HCT116 (cell line): ENCODE data around the gene HDDC3. TPM values are rescaled to one million over a fixed set of nuclear protein-coding genes. Genes with fewer than 3 reads are reported as not detected.

ENCODE experiments used
- ATAC-seq: fragments of 200-7000 bp; cut with Tn5 transposase; 2 replicates; pipeline ENCODE4 v1.9.1; 2020; ENCODE audit warnings: mild to moderate bottlenecking, moderate library complexity
- BruUV-seq: library from RNA; stranded (reverse); fragments of 400-500 nt; replicated peaks from 2 replicates; lab custom pipeline; 2021; lab: Mats Ljungman, UMichigan
- CTCF ChIA-PET: fragments of 300-600 bp; sonication (Branson Sonifier 250); formaldehyde crosslinking; loops from one replicate; lab custom pipeline; 2021; ENCODE audit warnings: antibody characterized with exemption; lab: Charles Lee
- POLR2A ChIA-PET: fragments of 300-600, 350-600 bp; sonication (Branson Sonifier 250); formaldehyde crosslinking; loops from one replicate; lab custom pipeline; 2021; ENCODE audit warnings: antibody characterized with exemption; lab: Charles Lee
- RAD21 ChIA-PET, 2 experiments: fragments of 300-600 bp; sonication (Branson Sonifier 250); formaldehyde crosslinking; loops; one replicate each; lab custom pipeline; 2023; ENCODE audit warnings: low total read pairs in 2 of 2; ENCODE audit not compliant: uncharacterized antibody in 2 of 2, unreplicated experiment in 2 of 2, low non-redundant PET in 1 of 2; lab: Charles Lee
- DNase-seq: peaks from one replicate; pipeline ENCODE4 v3.0.0-alpha.2; 2010; ENCODE audit warnings: low read depth, low spot score
- H2AFZ ChIP-seq: fragments of 200-600 bp; shearing (Covaris generic), sonication (generic); 2 replicates; pipeline ENCODE4 v1.6.1; 2017; ENCODE audit warnings: low read depth, mixed run types, mixed read lengths, antibody characterized with exemption, low read length; ENCODE audit not compliant: poor library complexity, severe bottlenecking
- H3K27ac ChIP-seq: 2 replicates; pipeline ENCODE4 v1.5.1; 2012; ENCODE audit warnings: low read depth, low read length
- H3K27me3 ChIP-seq: fragments of 200-600 bp; sonication (generic); 2 replicates; pipeline ENCODE4 v1.6.1; 2016; ENCODE audit warnings: mixed run types, low read length, mixed read lengths; ENCODE audit not compliant: insufficient read depth
- H3K36me3 ChIP-seq, 2 experiments: fragments of 200-500 bp in 1 of 2; fragments of 200-600 bp in 1 of 2; sonication (Bioruptor generic) in 1 of 2; sonication (generic) in 1 of 2; 2 replicates each; pipeline versions ENCODE4 v1.5.1 to v1.6.1; 2014 to 2016; ENCODE audit warnings: low read length in 2 of 2, inconsistent platforms in 1 of 2, mixed read lengths in 1 of 2, mixed run types in 1 of 2; ENCODE audit not compliant: insufficient read depth in 2 of 2, control insufficient read depth in 1 of 2
- H3K4me1 ChIP-seq, 2 experiments: fragments of 200-600 bp in 1 of 2; sonication (generic) in 1 of 2; 2 replicates each; pipeline versions ENCODE4 v1.5.1 to v1.6.1; 2012 to 2017; ENCODE audit warnings: low read length in 2 of 2, inconsistent platforms in 1 of 2, mild to moderate bottlenecking in 1 of 2, mixed read lengths in 1 of 2, mixed run types in 1 of 2, moderate library complexity in 1 of 2; ENCODE audit not compliant: insufficient read depth in 2 of 2, control insufficient read depth in 1 of 2
- H3K4me2 ChIP-seq: fragments of 200-600 bp; sonication (generic); 2 replicates; pipeline ENCODE4 v1.6.1; 2017; ENCODE audit warnings: mixed run types, low read length, mixed read lengths
- H3K4me3 ChIP-seq, 2 experiments: fragments of 200-600 bp in 1 of 2; sonication (generic) in 1 of 2; replicated peaks in 1 of 2; 2 replicates each; pipeline ENCODE4 v1.5.1; 2011 to 2016; ENCODE audit warnings: low read length in 2 of 2, control low read depth in 1 of 2, low read depth in 1 of 2, mild to moderate bottlenecking in 1 of 2, mixed read lengths in 1 of 2, mixed run types in 1 of 2
- H3K79me2 ChIP-seq: fragments of 200-600 bp; sonication (generic); 2 replicates; pipeline ENCODE4 v1.6.1; 2017; ENCODE audit warnings: mild to moderate bottlenecking, mixed run types, low read length, moderate library complexity, mixed read lengths; ENCODE audit not compliant: insufficient read depth
- H3K9ac ChIP-seq: fragments of 200-600 bp; sonication (generic); 2 replicates; pipeline ENCODE4 v1.6.1; 2016; ENCODE audit warnings: low read length, mixed read lengths
- H3K9me2 ChIP-seq: fragments of 200-600 bp; sonication (generic), shearing (Covaris generic); 2 replicates; pipeline ENCODE4 v1.6.1; 2017; ENCODE audit warnings: mixed run types, mild to moderate bottlenecking, moderate library complexity; ENCODE audit not compliant: insufficient read depth
- H3K9me3 ChIP-seq, 2 experiments: fragments of 200-500 bp in 1 of 2; fragments of 200-600 bp in 1 of 2; sonication (Bioruptor generic) in 1 of 2; sonication (generic) in 1 of 2; 2 replicates each; pipeline ENCODE4 v1.6.1; 2014 to 2017; ENCODE audit warnings: low read length in 2 of 2, mixed read lengths in 2 of 2, inconsistent platforms in 1 of 2, low read depth in 1 of 2, mild to moderate bottlenecking in 1 of 2, mixed run types in 1 of 2, moderate library complexity in 1 of 2; ENCODE audit not compliant: control insufficient read depth in 1 of 2, insufficient read depth in 1 of 2
- H4K20me1 ChIP-seq: fragments of 200-600 bp; sonication (generic), shearing (Covaris generic); 2 replicates; pipeline ENCODE4 v1.6.1; 2017; ENCODE audit warnings: mixed run types, mild to moderate bottlenecking, moderate library complexity; ENCODE audit not compliant: insufficient read depth
- ATF3 ChIP-seq: IDR thresholded peaks from 2 replicates; pipeline ENCODE4 v1.6.1; 2012
- CBX3 ChIP-seq: IDR thresholded peaks from 2 replicates; pipeline ENCODE4 v1.6.1; 2012; ENCODE audit warnings: low read depth
- ELF1 ChIP-seq: IDR thresholded peaks from 2 replicates; pipeline ENCODE4 v1.6.1; 2012; ENCODE audit warnings: low read depth, borderline replicate concordance
- EZH2 ChIP-seq: fragments of 200-600 bp; sonication (generic); IDR thresholded peaks from 2 replicates; pipeline ENCODE4 v1.6.1; 2017; ENCODE audit warnings: antibody characterized with exemption, mixed run types
- MAX ChIP-seq: IDR thresholded peaks from 2 replicates; pipeline ENCODE4 v1.6.1; 2012
- POLR2A ChIP-seq: IDR thresholded peaks from 2 replicates; pipeline ENCODE4 v1.7.0; 2011; ENCODE audit warnings: borderline replicate concordance; ENCODE audit not compliant: insufficient read depth, insufficient read length; ENCODE audit errors: extremely low read depth
- REST ChIP-seq: IDR thresholded peaks from 2 replicates; pipeline ENCODE4 v1.6.1; 2012; ENCODE audit warnings: low read depth
- SIN3A ChIP-seq: IDR thresholded peaks from 2 replicates; pipeline ENCODE4 v1.6.1; 2012; ENCODE audit warnings: low read depth
- SP1 ChIP-seq: IDR thresholded peaks from 2 replicates; pipeline ENCODE4 v1.6.1; 2012; ENCODE audit warnings: low read depth
- SRF ChIP-seq: IDR thresholded peaks from 2 replicates; pipeline ENCODE4 v1.6.1; 2012; ENCODE audit warnings: low read depth
- TCF7L2 ChIP-seq: IDR thresholded peaks from 2 replicates; pipeline ENCODE4 v1.7.0; 2011; ENCODE audit warnings: borderline replicate concordance, inconsistent platforms; ENCODE audit not compliant: insufficient read depth, insufficient read length; ENCODE audit errors: extremely low read depth
- ZBTB33 ChIP-seq: IDR thresholded peaks from 2 replicates; pipeline ENCODE4 v1.6.1; 2011; ENCODE audit warnings: mild to moderate bottlenecking, low read length, moderate library complexity; ENCODE audit not compliant: insufficient replicate concordance; ENCODE audit errors: extremely low read depth
- ZFX ChIP-seq: fragments of 450-650 bp; IDR thresholded peaks from 2 replicates; pipeline ENCODE4 v1.6.1; 2017
- ZNF274 ChIP-seq: fragments of 200-500 bp; sonication (Bioruptor generic); IDR thresholded peaks from 2 replicates; pipeline ENCODE4 v1.6.1; 2014; ENCODE audit warnings: mild to moderate bottlenecking, low read depth, low read length, inconsistent platforms
- intact Hi-C: fragments of 100-400 bp; cut with micrococcal nuclease; formaldehyde crosslinking; loops from 2 replicates; pipeline ENCODE4 v1.10.0; 2022
- total RNA-seq: library from RNA; stranded (reverse); gene quantifications from one replicate; pipeline ENCODE4 v1.2.1, GENCODE V29; 2021; ENCODE audit not compliant: unreplicated experiment

The HDDC3 gene
- total RNA-seq, 1 experiment from 2014 or later = 20.4 TPM

GRCh38 chr15:90901175-90902039 is 30.9 kb downstream of the HDDC3 start:
- DNase-seq (no peak), ATAC-seq (no peak)
- intact Hi-C loops = loop anchor here (2.0 to 5.0 kb wide), 2 partner anchors 147 to 371 kb away; no protein-coding TSS in a partner anchor
- no peaks in the 10 kb centered on the region for H3K27me3 ChIP-seq
- H3K9me2 ChIP-seq = no peaks in the 10 kb centered on the region
- CTCF ChIA-PET = interaction anchor here (6.4 kb wide), 1 partner anchor 31 kb away, joined by 70 read pairs; the partner anchor contains the start of genes HDDC3 and UNC45A
- H2AFZ ChIP-seq = peak overlapping the region; percentile 98
- H3K27ac ChIP-seq = peak overlapping the region; percentile 87
- H3K4me3 ChIP-seq = peak overlapping the region; percentile 70 to 84
- RAD21 ChIA-PET = interaction anchor here in 1 of 2 experiments (0.5 kb wide), 1 partner anchor 203 kb away, joined by 3 read pairs; no protein-coding TSS in a partner anchor
- POLR2A ChIA-PET = interaction anchor here (0.5 kb wide), 1 partner anchor 11 kb away, joined by 3 read pairs; no protein-coding TSS in a partner anchor
- TF ChIP-seq EZH2 = no peak
- no peak for TF ChIP-seq CBX3
- no peak for TF ChIP-seq SIN3A
- no peak for TF ChIP-seq TCF7L2
- no peak for TF ChIP-seq SP1
- TF ChIP-seq ZFX = no peak
- no peak for TF ChIP-seq ZNF274
- TF ChIP-seq ELF1 = no peak
- no peak for TF ChIP-seq SRF
- no peak for TF ChIP-seq ATF3
- no peak for TF ChIP-seq REST
- TF ChIP-seq MAX = no peak
- no peak for TF ChIP-seq ZBTB33
- no peak for TF ChIP-seq POLR2A
- peak overlapping the region; percentile 96 for H3K4me2 ChIP-seq
- no TSS peak for BruUV-seq
- H3K36me3 ChIP-seq = peaks cover 4 to 10% of the 10 kb centered on the region in 2 experiments; a peak in 2 of 4 replicates
- H3K9me3 ChIP-seq = no peaks in the 10 kb centered on the region
- peaks cover 10 to 20% of the 10 kb centered on the region in 2 experiments; a peak in 3 of 4 replicates for H3K4me1 ChIP-seq
- no peaks in the 10 kb centered on the region for H4K20me1 ChIP-seq
- no peaks in the 10 kb centered on the region for H3K79me2 ChIP-seq
- H3K9ac ChIP-seq = peak overlapping the region; percentile 71
